NCI-H446 (cell line): ENCODE data around the gene TADA3.

Experiments
- DNase-seq, 2 experiments: peaks; one replicate each; lab custom pipeline; 2025; lab: John Stamatoyannopoulos, UW

Gene TADA3

GRCh38 chr3:9792405-9793160, at the start of gene TADA3, which contains the start of gene ARPC4:
Gene TADA3 (minus strand): TSS chr3:9792473. CDS start chr3:9791466, 1,007 bp downstream.
Gene ARPC4 (plus strand): TSS chr3:9793082. CDS start chr3:9793122, 40 bp downstream.
- peak; percentile 79 to 92 for DNase-seq

- DNase-seq = no peak
Observed at GRCh38 chr3:9841015-9841414, 48.7 kb upstream of the TADA3 start.

- no peak for DNase-seq
Observed at GRCh38 chr3:9838856-9839255, 46.6 kb upstream of the TADA3 start.

GRCh38 chr3:9837701-9838582, 45.7 kb upstream of the TADA3 start:
- DNase-seq = no peak

GRCh38 chr3:9834520-9835380, 42.5 kb upstream of the TADA3 start:
- no peak for DNase-seq

- DNase-seq = no peak
Observed at GRCh38 chr3:9833078-9833477, 40.8 kb upstream of the TADA3 start.

- DNase-seq = no peak
Observed at GRCh38 chr3:9831253-9831652, 39.0 kb upstream of the TADA3 start.

GRCh38 chr3:9828801-9829755, 36.8 kb upstream of the TADA3 start:
- no peak for DNase-seq

- no peak for DNase-seq
Observed at GRCh38 chr3:9826815-9827573, 34.7 kb upstream of the TADA3 start.

GRCh38 chr3:9825451-9826040, 33.3 kb upstream of the TADA3 start:
- no peak for DNase-seq

- no peak for DNase-seq
Observed at GRCh38 chr3:9820946-9821345, 28.7 kb upstream of the TADA3 start.

GRCh38 chr3:9820543-9820942, 28.3 kb upstream of the TADA3 start:
- DNase-seq = no peak

- DNase-seq = no peak
Observed at GRCh38 chr3:9818666-9819335, 26.5 kb upstream of the TADA3 start.

- DNase-seq = no peak
Observed at GRCh38 chr3:9817436-9817835, 25.2 kb upstream of the TADA3 start.

GRCh38 chr3:9815986-9816385, 23.7 kb upstream of the TADA3 start:
- DNase-seq = no peak

- no peak for DNase-seq
Observed at GRCh38 chr3:9812870-9813483, 20.7 kb upstream of the TADA3 start.

GRCh38 chr3:9810846-9811245, 18.6 kb upstream of the TADA3 start:
- no peak for DNase-seq

- DNase-seq = no peak
Observed at GRCh38 chr3:9810433-9810770, 18.1 kb upstream of the TADA3 start.
